ENCODE results near the gene CCR9.
A peak's percentile ranks its signal among the peaks of the same experiment; 100 is the strongest.

Gene CCR9

GRCh38 chr3:45873036-45873435 is 13.3 kb upstream of the CCR9 start:
- DNase-seq, result no peak

GRCh38 chr3:45873638-45874037 is 12.7 kb upstream of the CCR9 start:
- no peak for DNase-seq

- no peak for DNase-seq
Observed at GRCh38 chr3:45874677-45875346, 11.5 kb upstream of the CCR9 start.

- DNase-seq, result no peak
Observed at GRCh38 chr3:45878124-45878523, 8.2 kb upstream of the CCR9 start.

GRCh38 chr3:45880725-45881077 is 5.6 kb upstream of the CCR9 start:
- DNase-seq, result no peak

- DNase-seq, result peak; percentile 40
Observed at GRCh38 chr3:45881078-45882022, 5.0 kb upstream of the CCR9 start.

GRCh38 chr3:45884368-45885201 is 1.8 kb upstream of the CCR9 start:
- no peak for DNase-seq

- no peak for DNase-seq
Observed at GRCh38 chr3:45887285-45887684, 942 bp downstream of the CCR9 start.

- DNase-seq, result no peak
Observed at GRCh38 chr3:45887759-45888511, 1.6 kb downstream of the CCR9 start.

- no peak for DNase-seq
Observed at GRCh38 chr3:45889337-45889736, 3.0 kb downstream of the CCR9 start.

- DNase-seq, result no peak
Observed at GRCh38 chr3:45890405-45890804, 4.1 kb downstream of the CCR9 start.

GRCh38 chr3:45892161-45892560 is 5.8 kb downstream of the CCR9 start:
- no peak for DNase-seq

GRCh38 chr3:45894015-45894414 is 7.7 kb downstream of the CCR9 start:
- DNase-seq, result no peak

GRCh38 chr3:45895686-45896468 is 9.5 kb downstream of the CCR9 start:
- DNase-seq, result no peak

GRCh38 chr3:45896956-45897355 is 10.6 kb downstream of the CCR9 start:
- no peak for DNase-seq

GRCh38 chr3:45904931-45905330 is 18.6 kb downstream of the CCR9 start:
- no peak for DNase-seq

- no peak for DNase-seq
Observed at GRCh38 chr3:45905755-45906154, 19.4 kb downstream of the CCR9 start.

GRCh38 chr3:45906681-45907407 is 20.5 kb downstream of the CCR9 start:
- no peak for DNase-seq

GRCh38 chr3:45907769-45908705 is 21.7 kb downstream of the CCR9 start:
- DNase-seq, result no peak

GRCh38 chr3:45908761-45909160 is 22.4 kb downstream of the CCR9 start:
- DNase-seq, result no peak

Measured in stimulated activated CD4-positive, alpha-beta T cell treated with anti-CD3 and anti-CD28 coated beads, Interleukin-1b, Interleukin-23, amount 100 ng/mL, for 48 hours (primary cell).